T-cell (primary cell): ENCODE measurements around the gene MYLK2. TPM values are rescaled to one million over a fixed set of nuclear protein-coding genes. Genes with fewer than 3 reads are reported as not detected.

Source experiments
- ATAC-seq, 4 experiments: fragments of 200-7000 bp in 3 of 4; fragments of 150-1000 bp in 1 of 4; cut with Tn5 transposase; replicated peaks in 1 of 4; 1 replicate in 3 of 4; 2 replicates in 1 of 4; pipeline ENCODE4 v1.10.0; 2021; ENCODE audit warnings: moderate library complexity in 3 of 4, mild to moderate bottlenecking in 2 of 4, moderate number of reproducible peaks in 1 of 4
- CTCF ChIA-PET, 2 donors: fragments of 300-600 bp; sonication (Branson Sonifier 250); formaldehyde crosslinking; loops; one replicate each; lab custom pipeline; 2022; ENCODE audit warnings: antibody characterized with exemption in 2 of 2; lab: Charles Lee
- POLR2A ChIA-PET, 2 donors: fragments of 300-600 bp; sonication (Branson Sonifier 250); formaldehyde crosslinking; loops; one replicate each; lab custom pipeline; 2022; ENCODE audit warnings: antibody characterized with exemption in 2 of 2; lab: Charles Lee
- DNase-seq, 35 experiments: peaks; one replicate each; pipeline versions ENCODE4 v3.0.0 to v3.0.0-alpha.2; 2013 to 2023
- H3K27ac ChIP-seq: one replicate; pipeline ENCODE4 v1.5.1; 2013; ENCODE audit warnings: low read length
- H3K27me3 ChIP-seq, 2 experiments: replicated peaks in 1 of 2; 1 replicate in 1 of 2; 2 replicates in 1 of 2; pipeline versions ENCODE4 v1.6.1 to v1.7.0; 2013; ENCODE audit warnings: low read length in 1 of 2, mixed read lengths in 1 of 2; ENCODE audit not compliant: control insufficient read depth in 2 of 2, insufficient read depth in 2 of 2; ENCODE audit errors: extremely low read depth in 1 of 2
- H3K36me3 ChIP-seq, 2 donors: 1 replicate in 1 of 2; 2 replicates in 1 of 2; pipeline versions ENCODE4 v1.6.1 to v1.7.0; 2013; ENCODE audit warnings: low read length in 1 of 2; ENCODE audit not compliant: control insufficient read depth in 2 of 2, insufficient read depth in 1 of 2; ENCODE audit errors: extremely low read depth in 1 of 2
- H3K4me1 ChIP-seq, 2 experiments: 1 replicate in 1 of 2; 2 replicates in 1 of 2; pipeline versions ENCODE4 v1.6.1 to v1.7.0; 2013; ENCODE audit warnings: low read length in 2 of 2, mixed read lengths in 1 of 2; ENCODE audit not compliant: insufficient read depth in 2 of 2, control insufficient read depth in 1 of 2; ENCODE audit errors: extremely low read depth in 1 of 2
- H3K4me3 ChIP-seq, 2 donors: 1 replicate in 1 of 2; 2 replicates in 1 of 2; pipeline versions ENCODE4 v1.5.1 to v1.7.0; 2013; ENCODE audit warnings: mild to moderate bottlenecking in 2 of 2, low read length in 1 of 2, moderate library complexity in 1 of 2; ENCODE audit not compliant: control insufficient read depth in 1 of 2; ENCODE audit errors: extremely low read depth in 1 of 2
- H3K9me3 ChIP-seq: 2 replicates; pipeline ENCODE4 v1.7.0; 2013
- H3K27ac Mint-ChIP-seq, 2 donors: one replicate each; pipeline ENCODE4 v1.8.0; 2020 to 2021; ENCODE audit warnings: mild to moderate bottlenecking in 2 of 2, mixed read lengths in 2 of 2
- H3K27me3 Mint-ChIP-seq, 2 donors: one replicate each; pipeline ENCODE4 v1.8.0; 2021 to 2022; ENCODE audit warnings: mixed read lengths in 2 of 2
- H3K36me3 Mint-ChIP-seq: one replicate; pipeline ENCODE4 v1.8.0; 2021; ENCODE audit warnings: mixed read lengths
- H3K4me1 Mint-ChIP-seq, 3 donors: one replicate each; pipeline ENCODE4 v1.8.0; 2020 to 2022; ENCODE audit warnings: mixed read lengths in 3 of 3, mild to moderate bottlenecking in 1 of 3
- H3K4me3 Mint-ChIP-seq, 3 donors: one replicate each; pipeline ENCODE4 v1.8.0; 2020 to 2022; ENCODE audit warnings: mild to moderate bottlenecking in 3 of 3, mixed read lengths in 3 of 3, moderate library complexity in 3 of 3
- H3K9me3 Mint-ChIP-seq, 3 donors: one replicate each; pipeline ENCODE4 v1.8.0; 2020 to 2022; ENCODE audit warnings: mixed read lengths in 3 of 3
- WGBS: methylation state at CpG from one replicate; pipeline ENCODE4 v1.1.5; 2013; ENCODE audit warnings: missing lambda C conversion rate; ENCODE audit not compliant: insufficient coverage; 5-methylcytosine and 5-hydroxymethylcytosine counted together
- total RNA-seq, 35 experiments: library from RNA in 6 of 35; stranded (reverse) in 6 of 35; fragments of 120-200 nt in 1 of 35; gene quantifications; one replicate each; pipeline versions ENCODE4 v1.2.1 to v1.2.4 and lab custom pipeline; 2013 to 2026

MYLK2 gene
- total RNA-seq, 5 donors from 2014 or later (not counting 1 experiment from before 2014, with no cell fraction given): not detected

- H3K36me3 ChIP-seq: no peaks in the 10 kb centered on the region
- H3K9me3 ChIP-seq: no peaks in the 10 kb centered on the region
- peaks cover 0 to 5% of the 10 kb centered on the region in 2 donors for H3K27me3 Mint-ChIP-seq
- H3K27me3 ChIP-seq: peaks cover 0 to 18% of the 10 kb centered on the region in 2 experiments
- no peaks in the 10 kb centered on the region for H3K36me3 Mint-ChIP-seq
- H3K27ac Mint-ChIP-seq: no peak overlapping the region
- CTCF ChIA-PET: no interaction called here
- no peak overlapping the region for H3K4me3 ChIP-seq
- ATAC-seq (no peak), DNase-seq (no peak)
- POLR2A ChIA-PET: no interaction called here
- H3K9me3 Mint-ChIP-seq: no peaks in the 10 kb centered on the region
- 90% methylated on average over 6 of the region's 6 CpGs for WGBS
- peaks cover 0 to 8% (median 2%) of the 10 kb centered on the region in 3 donors for H3K4me1 Mint-ChIP-seq
- H3K4me1 ChIP-seq: peaks cover 0 to 10% of the 10 kb centered on the region in 2 experiments
- H3K4me3 Mint-ChIP-seq: no peak overlapping the region
- H3K27ac ChIP-seq: no peak overlapping the region
These were observed 1.1 kb downstream of the MYLK2 start for GRCh38 chr20:31820228-31820627.

- Histone ChIP-seq H3K4me3 (no peak overlapping the region), H3K27me3 (peaks cover 0 to 18% of the 10 kb centered on the region in 2 experiments), H3K4me1 (peaks cover 0 to 10% of the 10 kb centered on the region in 2 experiments), H3K9me3 (no peaks in the 10 kb centered on the region), H3K36me3 (no peaks in the 10 kb centered on the region), H3K27ac (no peak overlapping the region)
- ChIA-PET CTCF (no interaction called here), POLR2A (no interaction called here)
- DNase-seq: no peak
- peaks cover 0 to 8% (median 2%) of the 10 kb centered on the region in 3 donors for H3K4me1 Mint-ChIP-seq
- H3K36me3 Mint-ChIP-seq: no peaks in the 10 kb centered on the region
- ATAC-seq: no peak
- H3K9me3 Mint-ChIP-seq: no peaks in the 10 kb centered on the region
- WGBS: 57% methylated on average over 3 of the region's 5 CpGs
- peaks cover 0 to 5% of the 10 kb centered on the region in 2 donors for H3K27me3 Mint-ChIP-seq
- H3K4me3 Mint-ChIP-seq: no peak overlapping the region
- H3K27ac Mint-ChIP-seq: no peak overlapping the region
These were observed 2.3 kb downstream of the MYLK2 start for GRCh38 chr20:31821427-31821826.

- Mint-ChIP-seq H3K27ac (no peak overlapping the region), H3K36me3 (no peaks in the 10 kb centered on the region), H3K27me3 (peaks cover 0 to 5% of the 10 kb centered on the region in 2 donors), H3K4me3 (peak overlapping the region in 2 of 3 donors; percentile 30 to 34), H3K9me3 (no peaks in the 10 kb centered on the region), H3K4me1 (peaks cover 0 to 8% (median 2%) of the 10 kb centered on the region in 3 donors)
- peaks cover 0 to 10% of the 10 kb centered on the region in 2 experiments for H3K4me1 ChIP-seq
- WGBS: 13% methylated on average over 12 of the region's 29 CpGs
- no peaks in the 10 kb centered on the region for H3K9me3 ChIP-seq
- H3K4me3 ChIP-seq: no peak overlapping the region
- CTCF ChIA-PET: interaction anchor here (0.6 to 1.7 kb wide), 11 partner anchors 9 to 955 kb away, joined by 3 to 6 read pairs (median 3); partner anchors contain the start of gene PDRG1 (in 1 of the 2)
- H3K27me3 ChIP-seq: peaks cover 0 to 18% of the 10 kb centered on the region in 2 experiments
- no peak overlapping the region for H3K27ac ChIP-seq
- H3K36me3 ChIP-seq: no peaks in the 10 kb centered on the region
- peak; percentile 28 to 84 (median 64) for DNase-seq
- ATAC-seq: peak; percentile 85 to 94 (median 86)
- POLR2A ChIA-PET: no interaction called here
These were observed 3.5 kb downstream of the MYLK2 start for GRCh38 chr20:31822421-31823330.

GRCh38 chr20:31823360-31824124, 4.4 kb downstream of the MYLK2 start:
- H3K4me1 Mint-ChIP-seq: peaks cover 0 to 8% (median 2%) of the 10 kb centered on the region in 3 donors
- H3K27me3 Mint-ChIP-seq: peaks cover 0 to 5% of the 10 kb centered on the region in 2 donors
- no peaks in the 10 kb centered on the region for H3K36me3 Mint-ChIP-seq
- 69% methylated on average over 14 of the region's 14 CpGs for WGBS
- peaks cover 0 to 18% of the 10 kb centered on the region in 2 experiments for H3K27me3 ChIP-seq
- H3K36me3 ChIP-seq: no peaks in the 10 kb centered on the region
- peaks cover 0 to 10% of the 10 kb centered on the region in 2 experiments for H3K4me1 ChIP-seq
- H3K9me3 Mint-ChIP-seq: no peaks in the 10 kb centered on the region
- ChIA-PET POLR2A (no interaction called here), CTCF (interaction anchor here (0.6 to 1.7 kb wide), 10 partner anchors 8 to 954 kb away, joined by 3 to 6 read pairs (median 3); partner anchors contain the start of gene PDRG1 (in 1 of the 2))
- H3K9me3 ChIP-seq: no peaks in the 10 kb centered on the region
- no peak overlapping the region for H3K27ac Mint-ChIP-seq
- H3K4me3 ChIP-seq: no peak overlapping the region
- H3K4me3 Mint-ChIP-seq: peak overlapping the region in 1 of 3 donors; percentile 30
- no peak overlapping the region for H3K27ac ChIP-seq
- ATAC-seq (no peak), DNase-seq (no peak)

GRCh38 chr20:31824125-31824485, 4.9 kb downstream of the MYLK2 start:
- no CpG with 5 or more reads among the region's 4 CpGs for WGBS
- H3K36me3 ChIP-seq: no peaks in the 10 kb centered on the region
- H3K27ac Mint-ChIP-seq: no peak overlapping the region
- DNase-seq (no peak), ATAC-seq (no peak)
- H3K9me3 Mint-ChIP-seq: no peaks in the 10 kb centered on the region
- POLR2A ChIA-PET: no interaction called here
- H3K4me3 Mint-ChIP-seq: no peak overlapping the region
- peaks cover 0 to 18% of the 10 kb centered on the region in 2 experiments for H3K27me3 ChIP-seq
- no peaks in the 10 kb centered on the region for H3K9me3 ChIP-seq
- peaks cover 0 to 5% of the 10 kb centered on the region in 2 donors for H3K27me3 Mint-ChIP-seq
- no peak overlapping the region for H3K27ac ChIP-seq
- H3K36me3 Mint-ChIP-seq: no peaks in the 10 kb centered on the region
- H3K4me1 ChIP-seq: peaks cover 0 to 10% of the 10 kb centered on the region in 2 experiments
- CTCF ChIA-PET: interaction anchor here (1.1 to 1.5 kb wide), 2 partner anchors 15 kb away, joined by 3 to 4 read pairs; no protein-coding TSS in a partner anchor
- no peak overlapping the region for H3K4me3 ChIP-seq
- peaks cover 0 to 8% (median 2%) of the 10 kb centered on the region in 3 donors for H3K4me1 Mint-ChIP-seq
